BJ (cell line): ENCODE measurements around the gene LPCAT1. TPM values are rescaled to one million over a fixed set of nuclear protein-coding genes. Genes with fewer than 3 reads are reported as not detected.
"Not testable (repeated sequence)": the region's sequence is repeated elsewhere in the genome, so short reads cannot be mapped to it uniquely, and the experiment has no call there.

Experiments
- CTCF ChIA-PET: fragments of 350-600 bp; formaldehyde crosslinking; extraction: SDS; loops from one replicate; lab custom pipeline; 2021; ENCODE audit warnings: antibody characterized with exemption, inconsistent platforms; lab: Yijun Ruan, JAX
- POLR2A ChIA-PET: fragments of 300-600 bp; sonication (Branson Sonifier 250); formaldehyde crosslinking; extraction: SDS; loops from one replicate; lab custom pipeline; 2021; ENCODE audit warnings: antibody characterized with exemption; lab: Charles Lee
- DNase-seq: peaks from one replicate; pipeline ENCODE4 v3.0.0-alpha.2; 2011; ENCODE audit warnings: low read depth
- H3K27me3 ChIP-seq: 2 replicates; pipeline ENCODE4 v1.6.0; 2011; ENCODE audit warnings: low read length; ENCODE audit not compliant: control insufficient read depth, insufficient read depth
- H3K36me3 ChIP-seq: 2 replicates; pipeline ENCODE4 v1.5.1; 2011; ENCODE audit warnings: low read length; ENCODE audit not compliant: control insufficient read depth, insufficient read depth
- H3K4me3 ChIP-seq: 2 replicates; pipeline ENCODE4 v1.5.1; 2011; ENCODE audit warnings: low read depth, mild to moderate bottlenecking, control low read depth, low read length
- CTCF ChIP-seq: IDR thresholded peaks from 2 replicates; pipeline ENCODE4 v1.5.1; 2011; ENCODE audit warnings: low read depth, mild to moderate bottlenecking, control low read depth, inconsistent platforms, low read length, moderate library complexity; ENCODE audit not compliant: insufficient read depth
- polyA plus RNA-seq: library from polyadenylated mRNA; depleted of rRNA; stranded (reverse); fragments of >200 nt; gene quantifications from 2 replicates; pipeline ENCODE4 v1.2.3, GENCODE V29; 2011

The LPCAT1 gene
- polyA plus RNA-seq, 1 experiment, result 14.3 TPM

DNA sequence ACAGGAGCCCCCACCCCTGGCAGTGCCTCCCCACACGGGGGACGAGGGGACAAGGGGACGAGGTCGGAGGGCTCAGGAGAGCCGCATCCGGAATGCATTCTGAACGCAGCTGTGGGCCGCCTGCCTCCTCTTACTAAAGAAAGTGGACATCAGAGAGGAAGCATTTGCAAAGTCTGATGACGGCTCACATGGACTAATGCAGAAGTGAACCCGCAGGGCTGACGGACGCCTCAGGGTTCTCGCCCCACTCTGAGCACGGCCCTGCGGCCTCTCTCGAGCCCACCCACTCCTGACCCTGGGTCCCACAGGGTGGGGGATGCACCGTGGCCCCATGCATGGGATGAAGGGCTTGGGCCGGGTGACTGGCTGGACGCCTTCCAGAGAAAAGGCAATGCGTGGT, 5.9 kb downstream of the LPCAT1 start:
- H3K36me3 ChIP-seq, result peaks cover 17% of the 10 kb centered on the region
- TF ChIP-seq CTCF, result no peak
- no peaks in the 10 kb centered on the region for H3K27me3 ChIP-seq
- POLR2A ChIA-PET, result no interaction called here
- no peak for DNase-seq
- no peak overlapping the region for H3K4me3 ChIP-seq
- CTCF ChIA-PET, result no interaction called here

GRCh38 chr5:1516615-1517601, 6.9 kb downstream of the LPCAT1 start:
- no peak for TF ChIP-seq CTCF
- no peaks in the 10 kb centered on the region for H3K27me3 ChIP-seq
- peak; percentile 54 for DNase-seq
- peaks cover 18% of the 10 kb centered on the region for H3K36me3 ChIP-seq
- CTCF ChIA-PET, result interaction anchor here (1.0 kb wide), 1 partner anchor 14 kb away, joined by 4 read pairs; no protein-coding TSS in a partner anchor
- POLR2A ChIA-PET, result no interaction called here
- no peak overlapping the region for H3K4me3 ChIP-seq

DNA sequence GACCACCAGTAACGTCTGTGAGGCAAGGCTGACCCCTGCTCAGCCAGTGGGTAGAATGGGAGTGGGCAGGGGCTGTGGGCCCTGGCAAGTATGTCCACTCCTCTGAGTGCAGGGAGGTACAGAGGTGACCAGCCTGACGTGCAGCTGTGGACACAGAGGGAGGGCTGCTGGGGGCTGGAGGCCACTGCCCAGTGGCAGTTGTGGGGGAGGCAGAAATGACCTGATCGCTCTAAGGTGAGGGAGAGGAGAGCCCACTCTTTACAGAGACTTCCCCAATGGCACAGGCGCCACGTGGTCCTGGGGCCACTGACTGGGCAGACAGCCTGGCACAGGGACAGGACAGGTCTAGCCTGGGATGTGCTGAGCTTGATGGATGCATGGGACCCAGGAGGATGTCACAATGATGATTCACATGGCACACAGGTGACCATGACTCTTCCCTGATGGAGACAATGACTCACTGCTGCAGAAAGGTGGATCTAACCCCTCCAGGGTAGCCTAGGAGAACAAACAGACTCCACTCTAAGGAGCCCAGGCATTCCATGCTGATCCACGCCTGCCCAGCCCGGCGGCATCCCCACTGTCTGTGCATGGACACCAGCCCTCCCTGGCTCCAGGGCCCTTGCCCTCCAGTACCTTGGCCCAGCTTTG, 7.7 kb downstream of the LPCAT1 start:
- CTCF ChIA-PET, result interaction anchor here (0.7 to 1.0 kb wide), 2 partner anchors 13 to 114 kb away, joined by 3 to 4 read pairs; no protein-coding TSS in a partner anchor
- H3K36me3 ChIP-seq, result peaks cover 22% of the 10 kb centered on the region
- POLR2A ChIA-PET, result no interaction called here
- H3K4me3 ChIP-seq, result no peak overlapping the region
- TF ChIP-seq CTCF, result no peak
- no peak for DNase-seq
- no peaks in the 10 kb centered on the region for H3K27me3 ChIP-seq

- no peak for DNase-seq
- CTCF ChIA-PET, result interaction anchor here (0.7 kb wide), 1 partner anchor 113 kb away, joined by 3 read pairs; no protein-coding TSS in a partner anchor
- Histone ChIP-seq H3K4me3 (no peak overlapping the region), H3K36me3 (peaks cover 28% of the 10 kb centered on the region), H3K27me3 (no peaks in the 10 kb centered on the region)
- POLR2A ChIA-PET, result no interaction called here
- TF ChIP-seq CTCF, result no peak
Measured at GRCh38 chr5:1515311-1515920, 8.3 kb downstream of the LPCAT1 start.

DNA sequence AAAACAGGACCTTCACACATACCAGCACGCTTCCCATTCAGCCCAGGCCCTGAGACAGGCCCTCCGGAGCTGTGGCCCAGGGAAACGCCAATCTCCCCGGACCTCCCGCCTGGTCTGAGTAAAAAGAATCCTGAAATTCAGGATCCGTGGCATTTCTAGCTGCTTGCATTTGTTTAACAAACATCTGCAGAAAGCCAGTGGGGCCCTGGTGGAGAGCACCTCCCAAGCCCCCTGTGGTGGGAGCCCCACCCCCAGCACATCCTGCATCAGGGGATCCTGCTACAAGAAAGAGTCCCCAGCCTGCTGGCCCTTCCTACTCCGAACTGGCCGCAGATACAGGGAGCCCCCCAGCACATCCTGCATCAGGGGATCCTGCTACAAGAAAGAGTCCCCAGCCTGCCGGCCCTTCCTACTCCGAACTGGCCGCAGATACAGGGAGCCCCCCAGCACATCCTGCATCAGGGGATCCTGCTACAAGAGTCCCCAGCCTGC, 8.9 kb downstream of the LPCAT1 start:
- DNase-seq, H3K4me3 ChIP-seq, H3K27me3 ChIP-seq, POLR2A ChIA-PET: not testable (repeated sequence)
- H3K36me3 ChIP-seq, result peaks cover 25% of the 10 kb centered on the region
- CTCF ChIA-PET, result interaction anchor here (0.7 kb wide), 1 partner anchor 113 kb away, joined by 3 read pairs; no protein-coding TSS in a partner anchor
